VCaP (cell line): ENCODE results near the gene MAPK11.

Source experiments
- H3K27ac ChIP-seq: fragments of 450-650 bp; 2 replicates; pipeline ENCODE4 v1.5.1; 2017
- CTCF ChIP-seq: fragments of 450-650 bp; conservative IDR thresholded peaks from 2 replicates; pipeline ENCODE4 v1.5.1; 2017; ENCODE audit warnings: mild to moderate bottlenecking, moderate library complexity

The MAPK11 gene

GRCh38 chr22:50297510-50298265 is 27.5 kb upstream of the MAPK11 start:
- H3K27ac ChIP-seq: no peak overlapping the region
- no peak for TF ChIP-seq CTCF

- peak overlapping the region; percentile 5; the same call in 1 of the 2 replicates for H3K27ac ChIP-seq
- no peak for TF ChIP-seq CTCF
Measured at GRCh38 chr22:50296658-50297490, 26.7 kb upstream of the MAPK11 start.

GRCh38 chr22:50294319-50294656 is 24.1 kb upstream of the MAPK11 start:
- TF ChIP-seq CTCF: no peak
- H3K27ac ChIP-seq: no peak overlapping the region; the same call in 1 of the 2 replicates

GRCh38 chr22:50293441-50294318 is 23.5 kb upstream of the MAPK11 start:
- no peak for TF ChIP-seq CTCF
- peak overlapping the region; percentile 15; the same call in 1 of the 2 replicates for H3K27ac ChIP-seq

- no peak for TF ChIP-seq CTCF
- H3K27ac ChIP-seq: no peak overlapping the region; the same call in 1 of the 2 replicates
Measured at GRCh38 chr22:50292643-50293440, 22.7 kb upstream of the MAPK11 start.

- H3K27ac ChIP-seq: no peak overlapping the region
- no peak for TF ChIP-seq CTCF
Measured at GRCh38 chr22:50289942-50290630, 19.9 kb upstream of the MAPK11 start.
